SH-SY5Y (cell line): Measurements from ENCODE around the gene HOXC5.

Experiments used
- GATA2 ChIP-seq: IDR thresholded peaks from 2 replicates; pipeline ENCODE4 v1.6.1; 2011; ENCODE audit warnings: mild to moderate bottlenecking, low read depth, low read length
- GATA3 ChIP-seq: IDR thresholded peaks from 2 replicates; pipeline ENCODE4 v1.6.1; 2011; ENCODE audit warnings: low read depth, mild to moderate bottlenecking, low read length, moderate library complexity

GRCh38 chr12:53984901-53985691 is 47.8 kb upstream of the HOXC5 start, which contains the start of gene HOXC10:
- TF ChIP-seq GATA3 (no peak), GATA2 (no peak)
